ENCODE data around the gene IFT57.

- TF ChIP-seq CTCF (IDR thresholded peaks at IDR 0.05; ENCODE audit: insufficient read depth, low read length, poor library complexity, severe bottlenecking) (no peak), EZH2phosphoT487 (conservative IDR thresholded peaks at IDR 0.05; ENCODE audit: low read length) (no peak)
These were observed 32.9 kb upstream of the IFT57 start for GRCh38 chr3:108255131-108255530.

All from SU-DHL-6 (cell line).